Pons (tissue), 1 donor: ENCODE results near the gene KLRC4.
"Not testable (repeated sequence)": the region's sequence is repeated elsewhere in the genome, so short reads cannot be mapped to it uniquely, and the experiment has no call there.

ENCODE experiments used
- DNase-seq: peaks from one replicate; pipeline ENCODE4 v3.0.0-alpha.2; 2016; ENCODE audit warnings: low spot score

KLRC4 gene

DNA sequence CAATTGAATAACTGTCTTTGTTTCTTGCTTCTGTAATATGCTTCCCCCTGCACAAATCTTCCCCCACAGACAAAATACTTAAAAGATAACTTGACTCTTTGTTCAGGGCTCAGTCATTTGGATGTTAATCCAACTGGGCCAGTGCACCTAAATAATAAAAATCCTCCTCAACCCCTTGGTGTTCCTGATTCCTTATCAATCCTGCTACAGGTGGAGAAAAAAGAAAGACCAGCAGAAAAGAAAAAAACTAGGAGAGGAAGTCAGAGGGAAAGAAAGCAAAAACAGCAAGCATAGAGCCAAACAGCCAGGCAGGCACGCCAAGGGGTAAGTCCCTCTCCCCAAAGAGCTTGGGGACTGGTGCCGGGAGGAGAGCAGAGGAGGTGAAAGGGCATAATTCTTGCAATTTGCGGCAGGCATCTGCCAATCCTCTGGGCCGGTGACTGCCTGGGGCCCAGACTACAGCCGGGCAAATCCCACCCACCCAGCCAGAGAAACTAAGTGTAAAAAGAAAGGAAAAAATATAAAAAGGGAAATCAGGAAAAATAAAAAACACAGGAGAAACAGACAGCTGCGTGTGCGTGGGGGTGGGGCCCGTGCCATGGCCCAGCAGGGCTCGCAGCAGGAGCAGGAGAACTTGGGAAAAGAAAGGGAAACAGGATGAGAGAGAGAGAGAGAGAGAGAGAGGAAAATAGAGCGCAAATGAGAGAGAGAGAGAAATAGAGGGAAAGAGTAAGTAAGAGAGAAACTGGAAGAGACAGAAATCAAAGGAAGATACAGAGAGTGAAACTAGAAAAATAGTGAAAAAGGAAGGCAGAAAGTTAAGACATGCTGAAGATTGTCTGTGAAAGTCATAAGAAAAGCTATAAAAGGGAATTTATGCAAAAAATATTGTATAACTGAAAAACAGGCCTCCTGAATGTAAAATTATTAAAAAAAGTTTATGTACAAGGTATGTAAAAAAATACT lies 41.1 kb downstream of the KLRC4 start:
- peak; percentile 55 for DNase-seq

DNA sequence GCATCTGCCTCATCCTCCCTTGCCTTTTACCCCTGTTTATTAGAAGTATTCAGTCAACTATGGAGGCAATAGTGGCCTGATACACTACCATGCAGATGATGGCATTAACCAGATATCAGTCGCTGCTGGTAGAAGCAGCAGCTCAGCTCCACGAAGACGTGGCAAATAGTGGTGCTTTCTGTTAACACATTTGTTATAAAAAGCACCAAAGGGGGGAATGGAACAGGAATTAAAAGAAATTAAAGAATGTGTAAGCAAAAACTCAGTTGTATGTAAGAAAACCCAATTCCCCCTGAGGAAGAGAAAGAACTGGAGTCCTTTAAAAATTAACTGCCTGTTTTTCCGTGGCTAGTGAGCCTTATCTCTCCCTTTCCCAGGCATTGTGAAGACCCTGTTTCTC lies 41.8 kb downstream of the KLRC4 start:
- not testable (repeated sequence) for DNase-seq

DNA sequence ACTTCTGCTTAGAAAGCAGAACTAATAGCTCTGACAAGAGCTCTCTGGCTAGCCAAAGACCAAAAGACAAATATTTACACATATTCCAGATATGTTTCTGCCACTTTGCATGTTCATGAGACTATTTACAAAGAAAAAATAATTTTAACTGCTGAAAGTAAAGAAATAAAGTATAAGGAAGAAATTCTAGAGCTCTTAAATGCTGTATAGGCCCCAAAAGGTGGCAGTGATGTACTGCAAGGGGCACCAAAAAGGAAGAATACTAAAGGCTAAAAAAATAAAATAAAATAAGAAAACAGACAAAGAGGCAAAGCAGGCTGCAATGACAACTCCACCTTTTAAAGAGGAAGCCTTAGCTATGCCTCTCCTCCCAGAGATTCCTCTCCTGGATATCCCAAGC lies 42.7 kb downstream of the KLRC4 start:
- DNase-seq: peak; percentile 69

DNA sequence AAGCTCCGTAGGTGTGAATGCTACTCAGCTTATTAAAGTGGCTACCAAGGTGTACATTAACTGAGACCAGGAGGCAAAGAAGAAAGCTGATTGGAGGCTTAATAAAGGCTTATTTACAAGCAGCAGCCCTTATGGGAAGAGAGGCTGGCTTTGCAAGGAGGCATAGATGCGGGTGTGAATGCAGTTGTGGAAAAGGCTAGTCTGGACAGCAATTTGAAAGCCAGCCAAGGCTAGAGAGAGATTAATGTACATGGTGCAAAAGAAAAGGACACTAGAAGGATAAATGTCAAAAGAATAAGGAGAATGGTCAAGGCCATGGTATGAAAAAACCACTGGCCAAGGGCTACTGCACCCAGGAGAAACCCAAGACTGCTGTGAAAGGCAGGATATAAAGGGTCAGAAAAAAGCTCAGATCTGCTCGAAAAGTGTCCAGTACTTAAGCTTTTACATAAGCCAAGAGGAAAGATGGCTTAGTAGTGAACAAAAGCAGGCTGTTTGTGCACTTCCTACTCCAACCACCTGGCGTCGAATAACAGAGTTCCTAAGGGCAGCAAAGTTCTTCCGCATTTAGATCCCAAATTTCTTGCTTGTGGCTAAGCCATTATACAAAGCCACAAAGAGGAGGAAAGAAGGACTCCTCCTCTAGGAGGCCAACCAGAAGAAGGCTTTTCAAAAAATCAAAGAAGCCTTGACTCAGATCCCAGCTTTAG lies 43.7 kb downstream of the KLRC4 start:
- peak; percentile 69 for DNase-seq

DNA sequence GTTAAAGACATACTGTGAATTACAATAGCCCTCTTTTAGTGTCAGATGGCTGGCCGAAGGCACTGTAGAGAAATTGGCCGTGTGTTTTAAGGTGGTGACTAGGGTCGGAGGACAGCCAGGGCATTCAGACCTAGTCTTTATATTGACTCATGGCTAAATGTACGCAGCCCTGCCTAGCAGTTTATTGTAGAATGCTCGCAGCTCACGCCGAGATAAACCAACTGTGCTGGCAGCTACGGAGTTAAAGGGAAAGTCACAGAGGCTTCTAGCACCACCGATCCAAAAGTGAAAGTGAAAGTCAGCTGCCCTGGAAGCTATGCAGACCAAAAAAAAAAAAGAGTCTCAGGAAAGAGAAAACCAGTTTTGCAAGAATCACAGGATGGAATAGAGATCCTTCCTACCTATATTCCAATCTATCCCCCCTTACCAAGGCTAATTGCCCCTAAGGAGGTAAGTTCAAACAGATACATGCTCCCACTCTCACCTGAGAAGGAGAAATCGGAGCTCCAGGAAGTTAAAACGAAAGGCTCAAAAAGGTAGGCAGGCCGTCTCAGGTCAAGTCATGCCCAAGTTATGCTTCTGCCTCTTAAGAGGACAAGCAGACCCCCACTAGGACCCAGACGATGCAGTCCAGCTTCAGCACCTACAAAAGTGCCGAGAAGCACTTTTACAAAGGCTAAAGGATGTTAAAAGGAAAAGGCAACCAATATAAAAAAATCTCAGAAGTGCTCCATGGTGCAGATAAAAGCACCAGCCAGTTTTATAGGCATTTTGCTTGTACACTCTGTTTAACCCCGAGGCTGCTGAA lies 44.5 kb downstream of the KLRC4 start:
- DNase-seq: peak; percentile 88

DNA sequence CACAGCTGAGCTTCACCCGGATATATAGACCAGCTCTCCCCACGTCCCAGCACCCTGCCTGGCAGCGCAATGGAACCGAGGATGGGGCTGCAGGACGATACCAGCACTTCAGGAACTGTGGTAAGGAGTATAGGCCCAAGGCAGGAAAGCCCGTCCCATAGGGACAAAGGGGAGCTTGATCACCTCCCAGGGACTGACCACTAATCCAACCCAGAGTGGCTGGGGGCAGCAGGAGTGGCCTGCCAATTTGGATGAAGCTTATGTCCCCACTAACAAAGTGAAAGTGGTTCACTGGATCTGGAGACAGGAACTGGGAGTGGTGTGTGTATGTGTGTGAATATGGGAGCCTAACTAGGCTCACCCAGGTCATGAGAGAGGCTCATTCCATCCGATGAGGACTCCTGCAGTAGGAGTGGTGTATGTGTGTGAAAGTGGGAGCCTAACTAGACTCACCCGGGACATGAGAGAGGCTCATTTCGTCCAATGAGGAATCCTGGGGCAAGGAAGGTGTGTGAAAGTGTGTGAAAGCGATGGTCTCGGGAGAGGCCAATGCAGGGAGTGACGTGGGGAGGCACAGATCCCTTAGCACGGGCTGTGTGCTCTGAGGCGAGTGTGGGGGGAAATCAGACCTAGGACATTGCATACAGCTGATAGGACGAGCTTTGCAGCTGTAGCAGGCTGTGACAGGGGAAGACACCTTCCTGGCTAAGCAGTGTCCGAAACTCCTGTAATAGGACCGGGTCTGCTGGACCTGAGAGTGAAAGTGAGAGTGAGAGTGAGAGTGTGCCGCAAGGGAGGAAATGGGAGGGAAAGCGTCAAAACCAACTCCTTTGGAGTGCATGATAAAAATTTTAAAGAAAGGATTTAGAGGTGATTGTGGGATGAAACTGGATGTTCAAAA lies 45.4 kb downstream of the KLRC4 start:
- DNase-seq: peak; percentile 84

DNA sequence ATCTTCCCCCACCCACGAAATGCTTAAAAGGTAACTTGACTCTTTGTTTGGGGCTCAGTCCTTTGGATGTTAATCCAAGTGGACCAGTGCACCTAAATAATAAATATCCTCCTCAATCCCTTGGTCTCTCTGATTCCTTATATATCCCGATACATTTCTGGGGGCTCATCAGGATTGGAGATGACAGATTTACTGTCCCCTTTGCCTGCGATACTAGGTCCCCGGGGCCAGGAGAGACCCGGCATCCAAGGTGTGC lies 46.0 kb downstream of the KLRC4 start:
- peak; percentile 54 for DNase-seq

DNA sequence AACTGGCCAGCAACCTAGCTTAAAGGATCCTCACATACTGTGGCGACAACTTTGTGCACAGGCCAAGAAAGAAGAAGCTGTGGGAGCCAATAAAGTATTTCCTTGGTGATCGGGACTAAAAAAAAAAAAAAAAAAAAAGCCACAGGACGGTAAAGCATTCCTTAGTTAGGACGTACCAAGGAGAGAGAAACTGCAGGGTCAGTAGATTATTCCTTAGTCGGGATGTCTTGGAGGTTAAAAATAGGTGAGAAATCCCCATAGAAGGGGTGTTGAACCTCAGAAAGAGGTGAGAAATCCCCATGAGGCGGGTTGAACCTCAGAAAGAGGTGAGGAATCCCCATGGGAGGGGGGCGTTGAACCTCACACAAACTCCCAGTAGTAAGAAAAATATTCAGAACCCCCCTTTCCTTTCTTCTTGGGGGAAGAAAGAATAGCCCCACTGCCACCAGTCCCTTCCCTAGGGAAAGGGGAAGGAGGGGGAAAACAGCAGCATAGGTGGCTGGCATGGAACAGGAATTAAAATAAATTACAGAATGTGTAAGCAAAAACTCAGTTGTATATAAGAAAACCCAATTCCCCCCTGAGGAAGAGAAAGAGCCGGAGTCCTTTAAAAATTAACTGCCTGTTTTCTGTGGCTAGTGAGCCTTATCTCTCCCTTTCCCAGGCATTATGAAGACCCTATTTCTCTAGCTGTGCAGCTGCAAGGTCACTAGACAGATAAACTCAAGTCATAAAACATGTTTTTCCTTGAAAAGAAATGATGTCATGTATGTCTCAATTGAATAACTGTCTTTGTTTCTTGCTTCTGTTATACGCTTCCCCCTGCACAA lies 46.5 kb downstream of the KLRC4 start:
- peak; percentile 20 for DNase-seq

DNA sequence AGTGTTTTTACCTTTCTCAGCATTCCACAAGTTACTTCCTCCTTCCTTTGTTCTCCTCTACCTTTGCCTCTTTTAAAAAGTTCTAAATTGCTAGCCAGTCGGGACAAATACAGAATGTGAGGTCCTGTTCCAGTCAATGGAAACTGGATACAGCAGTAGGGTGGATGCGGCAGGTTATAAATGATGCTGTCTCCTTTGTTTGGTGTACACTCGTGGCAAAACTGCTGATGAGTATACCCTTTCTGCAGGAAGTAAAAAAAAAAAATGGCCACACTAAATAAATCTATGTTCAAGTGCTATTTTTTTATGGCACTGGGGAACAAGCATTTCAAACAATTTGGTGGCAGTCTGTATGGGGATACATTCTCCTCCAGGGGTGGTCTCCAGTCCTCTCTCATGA lies 47.2 kb downstream of the KLRC4 start:
- DNase-seq: no peak

DNA sequence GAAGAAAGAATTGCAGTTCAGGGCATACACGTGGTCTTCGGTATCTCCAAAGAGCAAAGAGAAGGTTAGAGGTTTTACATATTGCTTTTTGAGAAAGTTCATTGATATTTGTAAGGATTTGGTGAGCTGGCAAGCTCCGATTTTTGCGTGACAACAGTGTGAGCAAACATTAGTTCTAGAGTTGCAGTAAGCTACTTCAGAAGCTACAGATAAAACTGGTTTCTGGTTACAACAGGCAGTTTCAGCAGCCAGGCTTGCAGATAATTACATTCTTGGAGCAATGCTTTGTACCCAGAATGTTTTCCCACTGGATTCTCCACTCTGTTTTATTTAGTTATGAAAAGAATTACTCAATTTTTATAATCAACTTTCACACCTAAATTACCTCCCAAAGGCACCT lies 47.9 kb downstream of the KLRC4 start:
- peak; percentile 15 for DNase-seq

DNA sequence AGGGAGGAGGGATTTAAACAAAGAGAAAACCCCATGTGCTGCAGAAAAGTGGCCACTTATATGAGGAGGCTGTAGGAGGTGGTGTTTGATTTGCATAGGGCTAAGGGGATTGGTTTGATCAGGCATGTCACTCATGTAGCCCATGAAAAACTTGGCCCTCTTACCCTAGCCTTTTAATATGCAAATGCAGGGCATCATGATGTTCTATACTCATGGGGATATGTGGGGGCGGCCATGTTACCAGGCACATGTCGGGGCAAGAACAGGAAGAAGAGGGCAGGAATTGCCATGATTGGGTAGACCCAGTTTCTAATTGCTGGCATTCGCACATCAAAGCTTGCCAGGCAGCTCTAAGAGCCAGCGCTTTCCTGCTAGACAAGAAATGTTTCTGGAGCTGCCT lies 48.5 kb downstream of the KLRC4 start:
- no peak for DNase-seq

DNA sequence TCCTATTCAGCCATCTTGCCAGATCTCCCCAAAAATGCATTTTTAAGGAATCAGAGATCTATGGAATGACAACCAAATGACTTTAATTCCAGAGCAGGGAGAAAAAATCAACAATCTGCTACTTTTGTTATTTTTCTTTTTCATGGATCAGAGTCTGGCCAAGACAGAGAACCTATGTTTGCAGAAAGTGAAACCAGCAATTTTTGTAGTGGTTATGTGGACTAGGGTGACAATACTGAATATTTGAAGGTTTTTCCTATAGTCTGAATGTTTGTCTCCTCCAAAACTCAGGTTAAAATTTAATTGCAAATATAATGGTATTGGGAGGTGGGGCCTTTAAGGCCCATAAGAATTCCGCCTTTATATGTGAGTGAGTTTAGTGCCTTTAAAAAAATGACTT lies 50.6 kb downstream of the KLRC4 start:
- DNase-seq: no peak

DNA sequence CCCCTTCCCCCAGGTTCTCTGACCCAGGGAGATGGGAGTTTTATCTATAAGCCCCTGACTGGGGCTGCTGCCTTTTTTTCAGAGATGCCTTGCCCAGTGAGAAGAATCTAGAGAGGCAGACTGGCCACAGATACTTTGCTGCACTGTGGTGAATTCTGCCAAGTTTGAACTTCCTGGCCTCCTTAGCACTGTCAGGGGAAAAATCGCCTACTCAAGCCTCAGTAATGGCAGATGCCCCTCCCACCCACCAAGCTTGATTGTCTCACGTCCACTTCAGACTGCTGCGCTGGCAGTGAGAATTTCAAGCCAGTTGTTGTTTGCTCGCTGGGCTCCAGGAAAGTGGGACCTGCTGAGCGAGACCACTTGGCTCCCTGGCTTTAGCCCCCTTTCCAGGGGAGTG lies 51.4 kb downstream of the KLRC4 start:
- DNase-seq: no peak
